Heart left ventricle (tissue), 13 donors: ENCODE measurements around the gene ADGRG1.
"Not testable (repeated sequence)": the region's sequence is repeated elsewhere in the genome, so short reads cannot be mapped to it uniquely, and the experiment has no call there.

ENCODE experiments used
- POLR2A ChIP-seq, 2 donors: fragments of 450-650 bp; IDR thresholded peaks; one replicate each; pipeline ENCODE4 v1.6.1; 2017; ENCODE audit warnings: antibody characterized with exemption in 2 of 2, mild to moderate bottlenecking in 2 of 2, moderate library complexity in 2 of 2
- TF ChIP-seq, protein P1 (sequence below), 12 donors: fragments of 200-600 bp; sonication (generic) in 4 of 12; IDR thresholded peaks; one replicate each; pipeline versions ENCODE4 v1.5.0 to v1.8.0; 2018 to 2022; ENCODE audit warnings: antibody characterized with exemption in 12 of 12, mild to moderate bottlenecking in 5 of 12
- donor health status: ischemic (EF 13 %, LVEDD 7.1; RV severe dilation, severe dysfunction).
- donor health status: DM: no; HTN: yes; CAD: no.
- donor health status: DM: no; HTN: no; CAD: no.
- donor health status: ischemic (EF 25% LVEDD 6.9; RV normal size, moderate dysfunction).
- donor health status: ischemic (EF 25% LVEDD 5.7; RV mildly dilated, moderate dysfunction).
- donor health status: ischemic (EF 35%, LVEDD 5.7; RV mildly dilated, moderate dysfunction).
- donor health status: nonischemic (EF 11% LVEDD 7.7; RV severe dilation, severe dysfunction).
- donor health status: DM: yes; HTN: yes; CAD: no.
- donor health status: PGD.
- donor health status: ischemic (EF 29% LVEDD 5.4; RV normal size, mild dysfunction).
- donor health status: nonischemic (EF 23%, LVEDD 6.1; RV moderate dilation, normal function).

DNA sequence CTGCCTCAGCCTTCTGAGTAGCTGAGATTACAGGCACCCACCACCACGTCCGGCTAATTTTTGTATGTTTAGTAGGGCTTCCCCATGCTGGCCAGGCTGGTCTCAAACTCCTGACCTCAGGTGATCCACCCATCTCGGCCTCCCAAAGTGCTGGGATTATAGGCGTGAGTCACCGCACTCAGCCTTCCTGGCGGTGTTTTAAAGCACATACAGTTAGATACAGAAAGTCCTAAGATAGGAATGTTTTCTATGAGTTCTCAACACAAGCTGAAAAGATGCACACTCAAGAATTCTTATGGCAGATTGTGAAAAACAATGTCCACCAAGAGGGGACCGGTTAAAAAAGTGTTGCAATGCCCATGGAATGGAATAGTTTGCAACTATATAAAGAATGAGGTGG lies 43.0 kb downstream of the ADGRG1 start:
- TF ChIP-seq, protein P1, sequence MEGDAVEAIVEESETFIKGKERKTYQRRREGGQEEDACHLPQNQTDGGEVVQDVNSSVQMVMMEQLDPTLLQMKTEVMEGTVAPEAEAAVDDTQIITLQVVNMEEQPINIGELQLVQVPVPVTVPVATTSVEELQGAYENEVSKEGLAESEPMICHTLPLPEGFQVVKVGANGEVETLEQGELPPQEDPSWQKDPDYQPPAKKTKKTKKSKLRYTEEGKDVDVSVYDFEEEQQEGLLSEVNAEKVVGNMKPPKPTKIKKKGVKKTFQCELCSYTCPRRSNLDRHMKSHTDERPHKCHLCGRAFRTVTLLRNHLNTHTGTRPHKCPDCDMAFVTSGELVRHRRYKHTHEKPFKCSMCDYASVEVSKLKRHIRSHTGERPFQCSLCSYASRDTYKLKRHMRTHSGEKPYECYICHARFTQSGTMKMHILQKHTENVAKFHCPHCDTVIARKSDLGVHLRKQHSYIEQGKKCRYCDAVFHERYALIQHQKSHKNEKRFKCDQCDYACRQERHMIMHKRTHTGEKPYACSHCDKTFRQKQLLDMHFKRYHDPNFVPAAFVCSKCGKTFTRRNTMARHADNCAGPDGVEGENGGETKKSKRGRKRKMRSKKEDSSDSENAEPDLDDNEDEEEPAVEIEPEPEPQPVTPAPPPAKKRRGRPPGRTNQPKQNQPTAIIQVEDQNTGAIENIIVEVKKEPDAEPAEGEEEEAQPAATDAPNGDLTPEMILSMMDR (IDR thresholded peaks at IDR 0.05): not testable (repeated sequence)
- not testable (repeated sequence) for TF ChIP-seq POLR2A (IDR thresholded peaks at IDR 0.05)
